Measurements from ENCODE around the gene SEPTIN2. TPM values are rescaled to one million over a fixed set of nuclear protein-coding genes. Genes with fewer than 3 reads are reported as not detected.

Gene SEPTIN2
- total RNA-seq, 4 donors from 2014 or later = 340 to 417 (median 365) TPM

DNA sequence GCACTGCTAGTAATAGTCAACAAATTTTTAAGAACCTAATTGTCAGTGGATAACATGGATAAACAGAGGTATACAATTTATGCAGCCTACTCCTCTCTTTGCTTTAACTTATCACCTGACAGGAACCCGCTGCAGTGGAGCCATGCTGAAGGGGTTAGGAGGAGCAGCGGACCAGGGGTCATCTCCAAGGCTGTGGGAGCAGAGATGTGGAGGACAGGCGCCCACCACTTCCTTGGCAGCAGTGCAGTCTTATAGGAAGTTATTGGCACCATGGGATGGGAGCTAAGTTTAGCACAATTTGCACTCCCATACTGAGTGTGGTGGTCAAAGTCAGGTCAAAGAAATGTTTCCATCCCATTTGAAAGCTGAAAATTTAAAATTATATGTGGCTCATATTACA is 35.9 kb upstream of the SEPTIN2 start:
- no peak for DNase-seq
- no peak for TF ChIP-seq POLR2A (IDR thresholded peaks at IDR 0.05)
- TF ChIP-seq CTCF (IDR thresholded peaks at IDR 0.05) = no peak
- Histone ChIP-seq H3K27me3 (no peaks in the 10 kb centered on the region), H3K27ac (no peak overlapping the region), H3K4me3 (replicated peaks in 1 of 3) (no peak overlapping the region), H3K4me1 (no peaks in the 10 kb centered on the region), H3K9me3 (no peaks in the 10 kb centered on the region), H3K36me3 (no peaks in the 10 kb centered on the region)
- intact Hi-C loops (cut with DNase I) = loop anchor here (10.0 kb wide), 1 partner anchor 75 kb away; the partner anchor contains the start of gene FARP2
- WGBS, 2 donors = 90 to 91% methylated on average over 3 of the region's 3 CpGs

DNA sequence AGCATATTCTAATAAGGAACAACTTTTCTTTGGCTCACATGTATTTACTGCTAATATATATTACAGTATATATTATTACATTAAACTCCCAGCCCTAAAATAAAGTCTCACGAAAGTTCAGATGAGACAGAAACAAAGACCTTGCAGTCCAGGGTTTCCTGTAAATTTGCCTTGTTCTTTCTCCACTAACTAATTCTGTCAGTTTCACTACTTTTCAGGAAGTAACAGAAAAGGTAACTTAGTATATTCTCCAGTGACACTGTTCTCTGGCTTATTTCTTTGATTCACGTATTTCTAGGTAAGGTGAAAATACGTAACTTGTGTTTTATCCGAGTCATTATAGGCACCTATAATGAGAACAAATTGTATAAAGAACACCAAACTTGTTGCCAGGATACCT is 35.4 kb upstream of the SEPTIN2 start:
- no peaks in the 10 kb centered on the region for H3K36me3 ChIP-seq
- H3K4me3 ChIP-seq (replicated peaks in 1 of 3) = no peak overlapping the region
- H3K27ac ChIP-seq = no peak overlapping the region
- H3K27me3 ChIP-seq = no peaks in the 10 kb centered on the region
- intact Hi-C loops (cut with DNase I) = no loop called here
- no peak for DNase-seq
- no peaks in the 10 kb centered on the region for H3K9me3 ChIP-seq
- no peaks in the 10 kb centered on the region for H3K4me1 ChIP-seq
- 95% methylated on average over 4 of the region's 4 CpGs for WGBS, 2 donors
- TF ChIP-seq POLR2A (IDR thresholded peaks at IDR 0.05) (no peak), CTCF (IDR thresholded peaks at IDR 0.05) (no peak)

DNA sequence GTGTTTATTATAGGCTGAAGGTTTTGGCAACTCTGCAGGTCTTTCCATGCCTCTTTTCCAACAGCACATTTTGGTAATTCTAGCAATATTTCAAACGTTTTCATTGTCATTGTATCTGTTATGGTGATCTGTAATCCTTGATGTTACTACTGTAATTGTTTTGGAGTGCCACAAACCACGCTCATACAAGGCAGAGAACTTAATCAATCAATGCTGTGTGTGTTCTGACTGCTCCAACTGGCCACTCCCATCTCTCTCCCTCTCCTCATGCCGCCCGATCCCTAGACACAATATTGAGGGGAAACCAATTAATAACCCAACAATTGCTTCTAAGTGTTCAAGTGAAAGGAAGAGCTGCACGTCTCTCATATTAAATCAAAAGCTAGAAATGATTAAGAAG is 33.2 kb upstream of the SEPTIN2 start:
- TF ChIP-seq POLR2A (IDR thresholded peaks at IDR 0.05) = no peak
- TF ChIP-seq CTCF (IDR thresholded peaks at IDR 0.05) = no peak
- intact Hi-C loops (cut with DNase I) = no loop called here
- H3K27ac ChIP-seq = no peak overlapping the region
- WGBS, 2 donors = 75 to 78% methylated on average over 5 of the region's 5 CpGs
- no peaks in the 10 kb centered on the region for H3K4me1 ChIP-seq
- no peaks in the 10 kb centered on the region for H3K9me3 ChIP-seq
- DNase-seq = no peak
- no peak overlapping the region for H3K4me3 ChIP-seq (replicated peaks in 1 of 3)
- H3K27me3 ChIP-seq = no peaks in the 10 kb centered on the region
- H3K36me3 ChIP-seq = no peaks in the 10 kb centered on the region

- Histone ChIP-seq H3K27me3 (no peaks in the 10 kb centered on the region), H3K9me3 (no peaks in the 10 kb centered on the region), H3K36me3 (no peaks in the 10 kb centered on the region), H3K4me1 (peaks cover 0 to 13% of the 10 kb centered on the region in 2 donors), H3K27ac (no peak overlapping the region), H3K4me3 (replicated peaks in 1 of 3) (no peak overlapping the region)
- TF ChIP-seq POLR2A (IDR thresholded peaks at IDR 0.05) = no peak
- no peak for TF ChIP-seq CTCF (IDR thresholded peaks at IDR 0.05)
- WGBS, 2 donors = 91 to 100% methylated on average over 1 of the region's 1 CpG
- intact Hi-C loops (cut with DNase I) = no loop called here
- no peak for DNase-seq
Observed at GRCh38 chr2:241285596-241285995, 30.1 kb upstream of the SEPTIN2 start.

DNA sequence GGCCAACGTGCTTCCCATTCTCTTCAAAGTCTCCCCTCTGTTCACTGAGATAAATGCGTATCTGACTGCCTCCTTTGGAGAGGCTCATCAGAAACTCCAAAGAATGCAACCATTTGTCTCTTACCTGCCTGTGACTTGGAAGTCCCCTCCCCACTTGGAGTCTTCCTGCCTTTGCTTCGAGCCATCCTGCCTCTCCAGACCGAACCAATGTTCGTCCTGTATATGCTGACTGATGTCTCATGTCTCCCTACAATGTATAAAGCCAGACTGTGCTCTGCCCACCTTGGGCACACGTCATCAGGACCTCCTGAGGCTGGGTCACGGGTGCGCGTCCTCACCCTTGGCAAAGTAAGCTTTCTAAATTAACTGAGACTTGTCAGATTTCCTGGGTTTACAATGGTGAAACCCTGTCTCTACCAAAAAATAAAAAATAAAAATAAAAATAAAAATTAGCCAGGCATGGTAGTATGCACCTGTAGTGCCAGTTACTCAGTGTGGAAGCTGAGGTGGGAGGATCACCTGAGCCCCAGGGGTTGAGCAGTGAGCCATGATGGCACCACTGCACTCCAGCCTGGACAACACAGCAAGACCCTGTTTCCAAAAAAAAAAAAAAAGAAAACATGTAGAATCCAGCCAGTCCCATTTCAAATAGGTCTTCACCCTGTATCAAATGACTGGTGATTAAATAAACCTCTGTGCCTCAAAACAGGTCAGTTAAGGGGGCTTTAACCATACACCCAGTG is 29.2 kb upstream of the SEPTIN2 start:
- Histone ChIP-seq H3K36me3 (no peaks in the 10 kb centered on the region), H3K4me1 (peaks cover 0 to 13% of the 10 kb centered on the region in 2 donors), H3K4me3 (replicated peaks in 1 of 3) (no peak overlapping the region), H3K27ac (no peak overlapping the region), H3K27me3 (no peaks in the 10 kb centered on the region), H3K9me3 (no peaks in the 10 kb centered on the region)
- 95 to 97% methylated on average over 9 of the region's 9 CpGs for WGBS, 2 donors
- intact Hi-C loops (cut with DNase I) = no loop called here
- no peak for DNase-seq
- no peak for TF ChIP-seq CTCF (IDR thresholded peaks at IDR 0.05)
- no peak for TF ChIP-seq POLR2A (IDR thresholded peaks at IDR 0.05)

Measured in thyroid gland (tissue), 4 donors.